ENCODE measurements around the gene UBAP2L.
"Not testable (repeated sequence)": the region's sequence is repeated elsewhere in the genome, so short reads cannot be mapped to it uniquely, and the experiment has no call there.

Gene UBAP2L

DNA sequence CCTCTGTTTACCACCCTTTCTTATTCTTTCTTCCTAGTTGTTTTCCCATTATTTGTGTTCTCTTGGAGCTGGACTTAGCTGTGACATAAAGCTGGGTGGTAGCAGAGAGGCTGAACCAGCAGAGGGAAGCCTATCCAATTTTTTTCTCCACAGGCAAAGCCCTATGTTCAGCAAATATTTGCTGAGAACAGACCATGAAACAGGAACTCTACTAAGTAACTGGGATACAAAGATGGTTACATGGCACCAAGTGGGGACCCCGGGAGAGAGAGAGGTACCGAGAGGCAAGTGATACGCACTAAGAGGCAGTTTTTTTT is 21.2 kb upstream of the UBAP2L start:
- in situ Hi-C loops (cut with MboI; ENCODE audit: low sequenced_read_pairs) = no loop called here

- in situ Hi-C loops (cut with MboI; ENCODE audit: low sequenced_read_pairs) = not testable (repeated sequence)
Observed at GRCh38 chr1:154205778-154206177, 15.0 kb upstream of the UBAP2L start.

GRCh38 chr1:154206196-154206595 is 14.6 kb upstream of the UBAP2L start, which contains the start of gene CFAP141:
TSS of gene CFAP141 (minus strand) at chr1:154206333. CDS start at chr1:154206307, 26 bp downstream.
- in situ Hi-C loops (cut with MboI; ENCODE audit: low sequenced_read_pairs) = no loop called here

GRCh38 chr1:154207262-154207661 is 13.5 kb upstream of the UBAP2L start:
- in situ Hi-C loops (cut with MboI; ENCODE audit: low sequenced_read_pairs) = no loop called here

GRCh38 chr1:154208677-154209388 is 11.9 kb upstream of the UBAP2L start:
- in situ Hi-C loops (cut with MboI; ENCODE audit: low sequenced_read_pairs) = no loop called here

DNA sequence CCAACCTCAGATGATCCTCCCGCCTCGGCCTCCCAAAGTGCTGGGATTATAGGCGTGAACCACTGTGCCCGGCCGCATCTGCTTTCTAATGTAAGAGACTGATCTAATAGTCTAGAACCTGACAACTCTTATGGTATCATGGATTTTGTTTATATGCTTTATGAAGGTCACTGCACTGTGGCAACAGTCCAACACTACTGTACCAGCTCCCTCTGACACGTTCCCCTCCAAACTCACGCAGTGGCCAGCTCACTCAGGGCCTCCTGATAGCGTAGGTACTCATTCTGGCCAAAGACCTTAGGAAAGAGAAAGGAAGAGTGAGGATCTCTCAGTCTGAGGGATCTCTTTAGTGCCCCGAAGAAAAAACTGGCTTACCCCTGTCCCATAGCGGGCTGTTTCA is 8.7 kb upstream of the UBAP2L start:
- in situ Hi-C loops (cut with MboI; ENCODE audit: low sequenced_read_pairs) = no loop called here

- in situ Hi-C loops (cut with MboI; ENCODE audit: low sequenced_read_pairs) = no loop called here
Observed at GRCh38 chr1:154213274-154213673, 7.5 kb upstream of the UBAP2L start.

- in situ Hi-C loops (cut with MboI; ENCODE audit: low sequenced_read_pairs) = no loop called here
Observed at GRCh38 chr1:154218545-154218944, 2.2 kb upstream of the UBAP2L start.

GRCh38 chr1:154219541-154219940 is 1.2 kb upstream of the UBAP2L start:
- in situ Hi-C loops (cut with MboI; ENCODE audit: low sequenced_read_pairs) = no loop called here

- in situ Hi-C loops (cut with MboI; ENCODE audit: low sequenced_read_pairs) = no loop called here
Observed at GRCh38 chr1:154220970-154221277, 169 bp downstream of the UBAP2L start.

- in situ Hi-C loops (cut with MboI; ENCODE audit: low sequenced_read_pairs) = no loop called here
Observed at GRCh38 chr1:154221278-154222001, 685 bp downstream of the UBAP2L start.

GRCh38 chr1:154222518-154222917 is 1.8 kb downstream of the UBAP2L start:
- in situ Hi-C loops (cut with MboI; ENCODE audit: low sequenced_read_pairs) = no loop called here

GRCh38 chr1:154222918-154223317 is 2.2 kb downstream of the UBAP2L start:
- in situ Hi-C loops (cut with MboI; ENCODE audit: low sequenced_read_pairs) = no loop called here

DNA sequence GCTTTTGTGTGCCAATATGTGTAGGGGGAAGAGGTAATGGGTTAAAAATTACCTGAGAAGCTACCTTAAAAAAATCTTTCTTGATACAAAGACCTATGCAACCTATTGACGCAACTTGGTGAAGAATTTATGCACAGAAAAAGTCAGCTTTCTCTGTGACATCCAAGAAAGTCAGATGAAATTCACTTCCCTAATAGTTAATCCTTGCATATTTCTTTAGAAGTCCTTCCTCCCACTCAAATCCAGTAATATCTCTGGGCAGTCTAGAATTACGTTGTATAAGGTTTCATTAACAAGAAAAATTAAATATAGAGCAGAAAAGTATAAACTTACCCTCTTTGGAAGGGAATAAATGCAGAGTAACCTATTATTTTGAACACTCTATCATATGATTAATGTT is 2.9 kb downstream of the UBAP2L start:
- in situ Hi-C loops (cut with MboI; ENCODE audit: low sequenced_read_pairs) = no loop called here

DNA sequence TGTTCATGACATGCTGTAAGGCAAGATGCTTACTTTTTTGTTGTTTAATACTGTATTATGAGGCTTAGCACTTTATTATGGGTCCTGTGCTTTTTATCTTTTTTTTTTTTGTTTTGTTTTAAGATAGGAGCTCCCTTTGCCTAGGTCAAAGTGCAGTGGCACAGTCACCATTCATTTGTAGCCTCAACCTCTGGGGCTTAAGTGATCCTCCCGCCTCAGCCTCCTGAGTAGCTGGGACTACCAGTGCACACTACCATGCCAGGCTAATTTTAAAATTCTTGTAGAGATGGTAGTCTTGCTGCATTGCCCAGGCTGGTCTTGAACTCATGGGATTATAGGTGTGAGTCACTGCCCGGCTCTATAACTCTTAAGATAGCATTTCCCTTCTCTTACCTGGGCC is 4.6 kb downstream of the UBAP2L start:
- in situ Hi-C loops (cut with MboI; ENCODE audit: low sequenced_read_pairs) = no loop called here

DNA sequence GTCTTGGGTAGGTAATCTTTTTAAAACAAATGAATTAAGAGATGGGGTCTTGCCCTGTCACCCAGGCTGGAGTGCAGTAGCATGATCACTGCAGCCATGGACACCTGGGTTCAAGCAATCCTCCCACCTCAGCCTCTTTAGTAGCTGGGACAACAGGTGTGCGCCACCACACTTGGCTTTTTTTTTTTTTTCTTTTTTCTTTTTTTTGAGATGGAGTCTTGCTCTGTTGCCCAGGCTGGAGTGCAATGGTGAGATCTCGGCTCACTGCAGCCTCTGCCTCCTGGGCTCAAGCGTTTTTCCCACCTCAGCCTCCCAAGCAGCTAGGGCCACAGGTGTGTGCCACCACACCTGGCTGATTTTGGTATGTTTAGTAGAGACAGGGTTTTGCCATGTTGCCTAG is 10.4 kb downstream of the UBAP2L start:
- in situ Hi-C loops (cut with MboI; ENCODE audit: low sequenced_read_pairs) = not testable (repeated sequence)

DNA sequence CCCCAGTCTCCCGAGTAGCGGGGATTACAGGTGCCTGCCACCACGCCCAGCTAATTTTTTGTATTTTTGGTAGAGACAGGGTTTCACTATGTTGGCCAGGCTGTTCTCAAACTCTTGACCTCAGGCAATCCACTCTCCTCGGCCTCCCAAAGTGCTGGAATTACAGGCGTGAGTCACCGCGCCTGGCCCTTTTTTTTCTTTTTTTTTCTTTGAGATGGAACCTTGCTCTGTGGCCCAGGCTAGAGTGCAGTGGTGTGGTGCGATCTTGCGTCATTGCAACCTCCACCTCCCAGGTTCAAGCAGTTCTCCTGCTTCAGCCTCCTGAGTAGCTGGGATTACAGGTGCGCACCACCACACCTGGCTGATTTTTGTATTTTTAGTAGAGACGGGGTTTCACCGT is 12.4 kb downstream of the UBAP2L start:
- in situ Hi-C loops (cut with MboI; ENCODE audit: low sequenced_read_pairs) = not testable (repeated sequence)

- in situ Hi-C loops (cut with MboI; ENCODE audit: low sequenced_read_pairs) = no loop called here
Observed at GRCh38 chr1:154236855-154237254, 16.1 kb downstream of the UBAP2L start.

DNA sequence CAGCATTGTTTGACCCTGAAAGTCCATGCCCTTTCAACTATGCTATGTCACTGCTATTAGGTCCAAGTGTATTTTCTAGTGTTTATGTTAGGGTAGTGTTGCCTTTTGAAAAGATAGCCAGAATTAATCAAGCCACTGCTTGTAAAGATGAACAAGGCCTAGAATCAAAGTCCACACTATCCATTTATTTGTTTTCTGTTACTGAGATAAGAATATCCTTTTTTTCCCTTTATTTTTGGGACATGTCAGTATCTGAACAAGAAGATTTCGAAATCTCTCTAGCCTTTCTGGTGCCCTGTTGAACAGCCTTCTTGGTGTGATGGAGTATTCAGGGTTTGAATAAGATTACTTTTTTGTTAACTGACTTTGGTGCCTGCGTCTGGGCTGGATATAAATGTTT is 16.7 kb downstream of the UBAP2L start:
- in situ Hi-C loops (cut with MboI; ENCODE audit: low sequenced_read_pairs) = no loop called here

DNA sequence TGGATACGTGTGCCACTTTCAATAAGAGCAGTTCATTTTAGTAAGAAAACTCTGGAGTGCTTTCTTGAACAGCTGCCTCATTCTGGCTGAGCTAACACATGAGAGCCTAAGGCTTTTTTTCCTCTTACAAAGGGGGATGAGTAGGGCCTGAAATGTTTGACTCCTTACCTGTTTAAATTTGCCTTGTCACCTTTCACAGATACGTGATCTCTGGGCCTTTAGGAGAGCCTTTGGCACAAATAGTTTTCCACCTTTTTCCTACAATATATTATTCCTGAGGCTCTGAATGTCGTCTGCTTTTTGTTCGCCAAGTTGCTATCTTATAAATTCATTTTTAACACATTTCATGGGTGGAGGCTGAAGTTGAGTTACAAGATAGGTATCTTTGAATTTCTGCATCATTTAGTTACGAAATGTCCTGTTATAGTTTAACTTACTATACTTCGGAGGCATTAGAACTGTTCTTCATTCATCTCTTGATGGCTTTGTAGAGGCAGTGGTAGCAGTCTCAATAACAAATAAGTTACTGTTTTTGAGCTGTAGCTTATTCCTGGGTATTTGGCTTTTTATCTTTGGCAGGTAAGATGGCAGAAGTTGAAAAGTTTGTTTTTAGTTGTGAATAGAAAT is 17.2 kb downstream of the UBAP2L start:
- in situ Hi-C loops (cut with MboI; ENCODE audit: low sequenced_read_pairs) = no loop called here

DNA sequence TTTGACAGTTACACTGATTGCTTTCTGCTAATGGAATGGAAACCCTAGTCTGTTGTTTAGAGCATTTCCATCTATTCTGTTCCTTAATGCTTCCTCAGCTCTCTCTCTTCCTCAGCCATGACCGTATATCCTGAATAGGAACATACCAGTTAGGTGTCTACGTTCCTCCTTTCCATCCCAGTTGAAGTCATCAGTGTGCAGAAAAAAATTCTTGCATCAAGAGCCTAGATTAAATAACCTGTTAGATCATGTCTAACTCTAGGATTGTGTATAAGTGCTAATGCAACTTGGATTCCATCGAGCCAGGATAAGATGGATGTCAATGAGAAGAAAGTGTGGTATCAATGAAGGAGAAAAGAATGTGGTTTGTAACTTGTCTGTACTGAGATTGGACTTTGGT is 18.7 kb downstream of the UBAP2L start:
- in situ Hi-C loops (cut with MboI; ENCODE audit: low sequenced_read_pairs) = no loop called here

DNA sequence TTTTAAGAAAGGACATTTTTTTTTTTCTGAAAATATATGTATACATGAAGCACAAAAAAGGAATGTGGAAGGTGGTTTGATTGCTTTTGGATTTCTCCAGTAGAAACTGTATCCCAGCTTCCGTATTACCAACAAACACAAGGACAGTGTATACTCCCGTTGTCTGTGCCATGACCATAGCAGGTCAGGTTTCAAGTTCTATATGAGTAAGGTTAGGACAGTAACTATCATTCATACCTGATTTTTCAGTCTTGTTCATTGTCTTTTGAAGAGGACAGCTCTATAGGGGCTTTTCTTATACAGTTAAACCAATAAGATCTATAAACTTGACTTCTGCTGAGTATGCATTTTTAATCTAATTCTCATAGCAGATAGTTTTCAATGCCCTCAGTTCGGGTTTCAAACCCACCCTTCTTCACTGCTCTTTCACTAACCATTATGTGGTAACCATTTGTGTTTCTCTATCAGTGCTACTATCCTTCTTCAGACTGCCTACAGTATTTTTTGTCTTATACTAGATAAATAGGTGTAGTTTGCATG is 19.6 kb downstream of the UBAP2L start:
- in situ Hi-C loops (cut with MboI; ENCODE audit: low sequenced_read_pairs) = no loop called here

Measured in HL-60/S4 treated with retinoic acid at 250 ng/mL for 4 days and 3 days (cell line).